HG03432 (cell line): ENCODE results near the gene ESYT3.

Source experiments
- ATAC-seq: cut with Tn5 transposase; IDR thresholded peaks from one replicate; pipeline ENCODE4 v1.9.1; 2021; ENCODE audit warnings: mild to moderate bottlenecking, moderate library complexity; ENCODE audit not compliant: unreplicated experiment

Gene ESYT3

GRCh38 chr3:138434276-138434874 is at the start of gene ESYT3:
Gene ESYT3, plus strand, starts transcription at chr3:138434616. Its CDS starts 183 bp downstream, at chr3:138434799.
- no peak for ATAC-seq

GRCh38 chr3:138384976-138385375 is 49.4 kb upstream of the ESYT3 start:
- ATAC-seq = no peak

GRCh38 chr3:138389144-138389601 is 45.2 kb upstream of the ESYT3 start:
- ATAC-seq = no peak

DNA sequence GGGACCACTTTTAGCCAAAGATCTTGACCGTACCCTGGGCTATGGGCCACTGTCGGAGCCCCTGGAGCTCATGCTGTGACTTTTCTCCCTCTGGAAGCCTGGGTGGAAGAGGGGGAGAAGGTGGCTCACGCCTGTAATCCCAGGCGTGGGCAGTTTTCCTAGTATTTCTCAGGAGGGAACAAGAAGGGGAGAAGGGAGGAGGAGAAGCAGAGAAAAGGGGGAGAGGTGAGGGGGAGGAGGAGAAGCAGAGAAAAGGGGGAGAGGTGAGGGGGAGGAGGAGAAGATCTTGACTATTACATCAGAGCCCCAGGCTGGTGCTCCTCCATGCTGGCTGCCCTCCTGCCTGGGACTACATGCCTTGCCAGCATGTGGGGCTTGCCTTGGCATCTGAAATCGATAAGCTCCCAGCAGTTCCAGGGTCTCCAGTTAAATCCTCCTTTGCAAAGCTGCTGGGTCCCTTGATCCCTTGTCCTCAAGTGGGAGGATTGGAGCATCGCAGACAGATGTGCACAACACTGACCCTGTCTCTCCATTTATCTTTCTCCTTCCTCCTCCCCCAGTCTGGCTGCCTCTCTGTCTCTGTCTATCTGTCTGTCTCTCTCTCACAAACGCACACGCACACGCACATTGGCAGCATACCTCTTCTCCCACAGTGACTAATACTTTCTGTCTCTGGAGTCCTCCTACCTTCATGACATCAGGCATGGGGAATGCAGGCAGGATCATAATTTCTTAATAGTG is 44.4 kb upstream of the ESYT3 start:
- no peak for ATAC-seq

DNA sequence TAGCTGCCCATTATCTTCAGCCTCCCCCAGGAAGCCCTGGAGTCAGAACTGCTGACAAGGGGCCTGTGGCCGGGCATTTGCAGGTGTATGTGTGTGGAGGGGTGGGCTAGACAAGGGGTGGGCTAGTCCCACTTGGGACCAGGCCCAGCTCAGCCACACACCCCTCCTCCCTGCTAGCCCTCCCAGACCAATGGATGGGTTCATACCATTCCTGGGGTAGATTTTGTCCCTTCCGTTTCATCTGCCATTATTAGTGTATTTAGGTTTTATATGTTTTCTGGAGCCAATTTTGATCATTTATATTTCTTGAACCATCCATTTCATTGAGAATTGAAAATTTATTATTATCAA is 43.9 kb upstream of the ESYT3 start:
- no peak for ATAC-seq

DNA sequence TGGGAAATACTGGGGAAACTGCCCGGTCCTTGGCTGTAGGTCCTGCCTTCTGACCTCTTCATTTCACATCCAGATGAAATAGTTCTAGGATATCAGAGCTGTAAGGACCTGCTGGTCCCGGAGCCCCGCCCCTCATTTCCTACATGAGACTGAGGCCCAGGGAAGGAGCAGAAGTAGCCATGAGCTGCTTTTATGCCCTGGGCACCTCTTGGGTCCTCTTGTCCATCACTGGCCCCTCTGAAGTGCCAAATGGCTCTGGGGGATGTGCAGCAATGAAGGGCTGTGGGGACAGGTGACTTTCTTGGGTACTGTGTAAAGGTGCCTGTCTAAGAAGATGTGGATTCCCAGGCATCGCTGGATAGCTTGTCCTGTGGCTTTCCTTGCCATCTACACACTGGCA is 40.3 kb upstream of the ESYT3 start:
- ATAC-seq = no peak

DNA sequence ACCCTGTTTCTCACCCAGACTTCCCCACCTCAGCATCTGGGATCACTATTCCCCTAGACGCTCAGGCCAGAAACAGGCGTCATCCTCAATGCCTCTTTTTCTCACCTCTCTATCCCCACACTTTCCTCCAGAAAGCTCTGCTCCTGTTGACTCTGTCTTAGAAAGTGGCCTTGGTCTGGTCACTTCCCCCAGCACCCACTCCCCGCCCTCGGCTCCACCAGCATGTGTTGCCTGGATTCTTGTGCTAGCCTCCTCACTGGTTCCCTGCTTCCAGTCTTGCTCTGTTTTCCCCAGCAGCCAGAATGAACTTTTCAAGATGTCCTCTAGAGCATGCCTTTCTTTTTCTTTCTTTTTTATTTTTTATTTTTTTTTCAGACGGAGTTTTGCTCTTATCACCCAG is 39.7 kb upstream of the ESYT3 start:
- no peak for ATAC-seq

GRCh38 chr3:138395865-138396751 is 38.3 kb upstream of the ESYT3 start:
- ATAC-seq = no peak

DNA sequence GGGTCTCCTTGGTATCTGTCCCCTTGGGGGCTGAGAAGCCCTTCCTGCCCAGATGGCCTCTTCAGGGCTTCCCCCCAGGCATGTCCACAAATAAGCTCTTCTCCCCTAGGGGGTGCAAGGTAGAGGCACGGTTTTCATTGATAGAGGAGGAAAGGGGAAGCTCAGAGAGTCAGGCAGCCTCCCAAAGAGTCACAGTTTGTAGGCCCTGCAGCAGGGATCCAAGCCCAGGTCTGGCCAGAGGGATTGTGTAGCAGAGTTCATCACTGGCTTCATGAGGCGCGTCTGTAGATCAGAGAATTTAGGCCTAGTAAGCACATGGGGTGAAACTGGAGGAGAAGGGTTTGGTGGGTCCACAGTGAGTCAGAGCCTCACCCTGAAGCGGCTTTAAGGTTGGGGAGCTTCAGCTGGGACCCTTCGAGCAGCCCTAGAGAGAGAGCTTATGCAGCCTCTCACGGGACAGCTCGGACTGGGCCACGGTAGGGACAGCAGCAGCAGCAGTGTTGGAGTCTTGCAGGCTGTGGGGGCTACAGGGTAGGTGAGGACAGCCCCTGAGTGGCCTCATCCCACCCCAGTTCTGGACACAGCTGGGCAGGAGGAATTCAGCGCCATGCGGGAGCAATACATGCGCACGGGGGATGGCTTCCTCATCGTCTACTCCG is 37.5 kb upstream of the ESYT3 start:
- ATAC-seq = no peak

- ATAC-seq = no peak
These were observed 36.4 kb upstream of the ESYT3 start for GRCh38 chr3:138397983-138398382.

DNA sequence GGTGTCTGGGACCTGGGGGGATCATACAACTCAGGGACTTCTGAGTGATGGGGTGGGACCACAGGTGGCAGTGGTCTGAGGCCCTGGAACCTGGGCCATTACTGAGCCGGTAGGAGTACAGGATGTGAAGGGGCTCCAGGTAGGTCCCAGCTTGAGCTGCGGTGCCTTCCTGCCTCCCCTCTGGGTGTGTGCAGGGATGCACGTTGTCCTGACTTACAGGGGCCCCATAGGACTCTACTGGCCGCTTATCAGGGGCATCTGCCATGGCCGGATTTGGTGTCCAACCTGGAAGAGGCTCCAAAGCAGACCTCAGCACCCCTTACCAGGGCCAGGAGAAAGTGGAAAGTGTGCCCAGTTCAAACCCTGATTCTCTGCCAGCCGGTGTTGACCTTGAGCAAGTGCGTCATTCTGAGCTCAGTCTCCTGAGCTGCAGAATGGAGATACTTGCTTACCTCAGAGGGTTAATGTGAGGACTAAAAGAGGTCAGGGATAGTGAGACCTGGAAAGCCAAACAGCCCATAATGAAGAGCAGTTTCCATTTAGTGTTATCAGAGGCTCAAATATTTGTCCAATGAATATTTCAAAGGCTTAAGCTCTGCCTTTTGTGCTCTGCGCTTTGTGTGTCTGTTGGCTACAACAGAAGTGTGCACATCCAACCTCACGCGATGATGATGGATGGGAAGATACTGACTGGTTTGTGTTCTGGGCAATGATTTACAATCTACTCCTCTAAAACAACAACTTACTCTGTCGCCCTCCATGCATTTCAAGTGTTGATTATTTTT is 35.4 kb upstream of the ESYT3 start:
- ATAC-seq = no peak

GRCh38 chr3:138399766-138400165 is 34.6 kb upstream of the ESYT3 start:
- no peak for ATAC-seq

DNA sequence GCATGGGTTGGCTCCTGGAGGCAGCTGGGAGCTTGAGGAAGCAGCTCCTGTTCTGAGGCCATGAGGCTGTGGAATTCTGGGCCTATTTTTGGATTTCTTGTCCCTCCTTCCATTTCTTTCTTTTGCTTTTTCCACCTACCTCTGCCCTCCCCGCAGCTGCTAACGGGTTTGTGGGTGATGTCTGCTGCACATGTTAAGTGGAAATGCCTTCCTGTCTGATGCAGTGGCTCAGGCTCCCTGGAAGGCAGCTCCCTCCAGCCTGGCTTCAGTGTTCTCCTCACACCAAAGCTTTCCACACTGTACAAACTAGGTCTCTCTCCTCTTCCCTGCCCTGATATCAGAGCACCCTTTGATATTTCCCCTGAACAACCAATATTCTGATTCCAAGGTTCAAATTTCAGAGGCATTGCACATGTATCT is 33.8 kb upstream of the ESYT3 start:
- no peak for ATAC-seq

- ATAC-seq = no peak
These were observed 32.6 kb upstream of the ESYT3 start for GRCh38 chr3:138401834-138402233.

DNA sequence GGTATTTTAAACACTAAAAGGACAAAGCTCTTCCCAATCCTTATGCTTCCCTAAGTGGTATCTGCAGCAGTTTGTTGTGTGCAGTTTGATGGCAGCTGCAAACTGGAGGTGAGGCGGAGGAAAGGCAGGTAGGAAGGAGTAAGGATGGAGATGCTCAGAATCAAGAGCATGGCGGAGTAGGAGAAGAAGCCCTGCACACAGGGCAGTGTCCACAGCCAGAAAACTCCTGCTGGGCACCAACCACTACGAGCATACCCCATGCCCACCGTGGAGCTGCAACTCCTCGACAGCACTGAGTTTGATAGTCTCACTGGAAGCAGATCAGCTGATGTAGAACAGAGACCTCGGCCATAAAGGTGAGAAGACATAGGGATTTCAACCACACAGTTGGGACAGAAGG is 30.3 kb upstream of the ESYT3 start:
- no peak for ATAC-seq

- no peak for ATAC-seq
These were observed 29.4 kb upstream of the ESYT3 start for GRCh38 chr3:138405001-138405400.

GRCh38 chr3:138405486-138405885 is 28.9 kb upstream of the ESYT3 start:
- no peak for ATAC-seq

DNA sequence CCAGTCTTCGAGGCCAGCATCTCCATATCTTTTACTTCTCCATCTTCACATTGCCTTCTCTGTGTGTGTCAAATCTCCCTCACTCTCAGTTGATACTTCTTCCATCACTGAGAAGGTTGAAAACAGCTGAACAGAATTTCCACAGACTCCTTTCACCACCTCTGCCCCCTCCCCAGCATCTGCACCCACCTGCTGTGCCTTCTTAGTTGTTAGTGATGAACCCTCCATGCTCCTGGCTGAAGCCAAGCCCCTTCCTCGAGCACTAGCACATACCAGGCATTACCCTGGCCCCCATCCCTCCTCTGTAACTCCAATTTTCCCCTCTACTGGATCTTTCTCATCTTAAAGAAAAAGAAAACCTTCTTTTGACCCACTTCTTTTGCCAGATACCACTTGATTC is 27.8 kb upstream of the ESYT3 start:
- no peak for ATAC-seq

- ATAC-seq = no peak
These were observed 27.0 kb upstream of the ESYT3 start for GRCh38 chr3:138407236-138407907.
